Keratinocyte (primary cell): ENCODE measurements around the gene OGDH. TPM values are rescaled to one million over a fixed set of nuclear protein-coding genes. Genes with fewer than 3 reads are reported as not detected.
A peak's percentile ranks its signal among the peaks of the same experiment; 100 is the strongest.

Experiments
- DNase-seq: peaks from one replicate; pipeline ENCODE4 v3.0.0-alpha.2; 2011; ENCODE audit warnings: low read depth, missing footprints, low spot score
- FAIRE-seq: peaks from 2 replicates; lab custom pipeline; 2011; peaks lifted over from hg19 to GRCh38; lab: Jason Lieb, UNC
- H2AFZ ChIP-seq: 2 replicates; pipeline ENCODE4 v1.6.0; 2012; ENCODE audit warnings: low read length, control low read depth, inconsistent platforms; ENCODE audit not compliant: control insufficient read depth
- H3K27ac ChIP-seq: 2 replicates; pipeline ENCODE4 v1.5.1; 2011; ENCODE audit warnings: low read length; ENCODE audit not compliant: control insufficient read depth, insufficient read depth
- H3K27me3 ChIP-seq: 3 replicates; pipeline ENCODE4 v1.6.0; 2011; ENCODE audit warnings: low read length; ENCODE audit not compliant: control insufficient read depth, insufficient read depth; ENCODE audit errors: extremely low read depth
- H3K36me3 ChIP-seq, 2 experiments: 2 replicates in 1 of 2; 3 replicates in 1 of 2; pipeline ENCODE4 v1.5.1; 2011; ENCODE audit warnings: low read length in 2 of 2, mild to moderate bottlenecking in 1 of 2; ENCODE audit not compliant: control insufficient read depth in 2 of 2, insufficient read depth in 2 of 2; ENCODE audit errors: extremely low read depth in 1 of 2
- H3K4me1 ChIP-seq: 3 replicates; pipeline ENCODE4 v1.5.1; 2011; ENCODE audit warnings: low read length; ENCODE audit not compliant: control insufficient read depth, insufficient read depth; ENCODE audit errors: extremely low read depth
- H3K4me2 ChIP-seq: 3 replicates; pipeline ENCODE4 v1.6.0; 2011; ENCODE audit warnings: low read depth, low read length; ENCODE audit not compliant: control insufficient read depth, insufficient read depth; ENCODE audit errors: extremely low read depth
- H3K4me3 ChIP-seq, 3 experiments: fragments of 200-600 bp in 1 of 3; sonication (generic) in 1 of 3; 2 replicates in 2 of 3; 3 replicates in 1 of 3; pipeline ENCODE4 v1.5.1; 2011 to 2016; ENCODE audit warnings: low read length in 3 of 3, mild to moderate bottlenecking in 3 of 3, control low read depth in 2 of 3, inconsistent platforms in 1 of 3, low read depth in 1 of 3, mixed read lengths in 1 of 3, mixed run types in 1 of 3, moderate library complexity in 1 of 3; ENCODE audit not compliant: control insufficient read depth in 2 of 3, insufficient read depth in 2 of 3; ENCODE audit errors: extremely low read depth in 1 of 3
- H3K79me2 ChIP-seq: 2 replicates; pipeline ENCODE4 v1.6.0; 2012; ENCODE audit warnings: low read length; ENCODE audit not compliant: control insufficient read depth, insufficient read depth
- H3K9ac ChIP-seq: 3 replicates; pipeline ENCODE4 v1.6.0; 2011; ENCODE audit warnings: low read length; ENCODE audit not compliant: control insufficient read depth, insufficient read depth; ENCODE audit errors: extremely low read depth
- H3K9me1 ChIP-seq: 3 replicates; pipeline ENCODE4 v1.6.0; 2011; ENCODE audit warnings: low read length; ENCODE audit not compliant: control insufficient read depth, insufficient read depth; ENCODE audit errors: extremely low read depth
- H3K9me3 ChIP-seq: 2 replicates; pipeline ENCODE4 v1.5.1; 2012; ENCODE audit warnings: low read depth, low read length; ENCODE audit not compliant: control insufficient read depth
- H4K20me1 ChIP-seq: 3 replicates; pipeline ENCODE4 v1.6.0; 2011; ENCODE audit warnings: low read length; ENCODE audit not compliant: control insufficient read depth, insufficient read depth; ENCODE audit errors: extremely low read depth
- CTCF ChIP-seq, 3 experiments: IDR thresholded peaks in 1 of 3; conservative IDR thresholded peaks in 1 of 3; optimal IDR thresholded peaks in 1 of 3; 2 replicates in 2 of 3; 3 replicates in 1 of 3; pipeline versions ENCODE3 to v1.5.1; 2011; ENCODE audit warnings: low read length in 3 of 3, mild to moderate bottlenecking in 3 of 3, moderate library complexity in 2 of 3, control low read depth in 1 of 3, inconsistent platforms in 1 of 3; ENCODE audit not compliant: insufficient read depth in 2 of 3; ENCODE audit errors: extremely low read depth in 1 of 3
- EZH2 ChIP-seq: IDR thresholded peaks from one replicate; pipeline ENCODE4 v1.6.1; 2012; ENCODE audit warnings: inconsistent platforms, mild to moderate bottlenecking, low read length, moderate library complexity
- dilution Hi-C: fragments of 300-500 bp; cut with MboI; formaldehyde crosslinking; loops from one replicate; pipeline ENCODE4 v1.7.0; 2020; ENCODE audit warnings: low sequenced_read_pairs; ENCODE audit not compliant: extremely low pct_ligation_motif_present
- polyA plus RNA-seq, 5 experiments: library from polyadenylated mRNA; depleted of rRNA in 3 of 5; stranded (reverse) in 3 of 5; stranded (forward) in 1 of 5; unstranded in 1 of 5; fragments of >200 nt; gene quantifications; 1 replicate in 1 of 5; 2 replicates in 3 of 5; 3 replicates in 1 of 5; pipeline versions ENCODE4 v1.2.1 to v1.2.3, GENCODE V29; 2011 to 2012; ENCODE audit warnings: missing spikeins in 2 of 5, low read depth in 1 of 5, low replicate concordance in 1 of 5

The OGDH gene
- polyA plus RNA-seq, 1 donor (not counting 4 experiments of a cell fraction or from before 2014, with no cell fraction given) = 46.4 TPM

DNA sequence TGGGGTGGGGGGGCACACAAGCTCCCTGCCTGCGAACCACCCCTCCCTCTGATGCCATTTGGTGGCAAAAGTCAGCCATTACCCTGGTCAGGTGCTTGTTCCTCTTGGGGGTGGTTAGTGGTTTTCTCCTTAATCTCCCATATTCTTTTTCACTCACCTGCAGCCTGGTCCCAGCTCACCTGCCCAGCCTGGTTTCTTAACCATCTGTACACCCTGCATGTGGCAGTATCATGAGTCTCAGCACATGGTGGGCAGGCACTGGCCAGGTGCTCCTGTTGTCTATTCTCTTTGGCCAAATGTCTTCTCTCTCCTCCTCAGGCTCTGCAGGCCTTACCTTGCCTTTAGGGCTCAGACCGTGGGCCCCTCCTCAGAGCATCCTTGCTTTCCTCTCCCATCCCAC is 30.5 kb downstream of the OGDH start:
- Histone ChIP-seq H3K9me3 (no peaks in the 10 kb centered on the region), H3K9ac (no peak overlapping the region), H3K9me1 (peaks cover 2% of the 10 kb centered on the region), H3K79me2 (peaks cover 8% of the 10 kb centered on the region), H3K27ac (peak overlapping the region; percentile 98), H3K36me3 (peaks cover 3 to 5% of the 10 kb centered on the region in 2 experiments), H3K4me1 (peaks cover 64% of the 10 kb centered on the region), H3K27me3 (no peaks in the 10 kb centered on the region), H2AFZ (no peak overlapping the region), H3K4me2 (no peak overlapping the region), H3K4me3 (no peak overlapping the region), H4K20me1 (no peaks in the 10 kb centered on the region)
- dilution Hi-C loops = no loop called here
- TF ChIP-seq CTCF (optimal IDR thresholded peaks at IDR 0.05 in 1 of 3, IDR thresholded peaks at IDR 0.05 in 1 of 3, conservative IDR thresholded peaks at IDR 0.05 in 1 of 3; ENCODE audit: extremely low read depth in 1 of 3, insufficient read depth in 2 of 3, low read length in 3 of 3) = no peak
- FAIRE-seq (no peak), DNase-seq (no peak)

DNA sequence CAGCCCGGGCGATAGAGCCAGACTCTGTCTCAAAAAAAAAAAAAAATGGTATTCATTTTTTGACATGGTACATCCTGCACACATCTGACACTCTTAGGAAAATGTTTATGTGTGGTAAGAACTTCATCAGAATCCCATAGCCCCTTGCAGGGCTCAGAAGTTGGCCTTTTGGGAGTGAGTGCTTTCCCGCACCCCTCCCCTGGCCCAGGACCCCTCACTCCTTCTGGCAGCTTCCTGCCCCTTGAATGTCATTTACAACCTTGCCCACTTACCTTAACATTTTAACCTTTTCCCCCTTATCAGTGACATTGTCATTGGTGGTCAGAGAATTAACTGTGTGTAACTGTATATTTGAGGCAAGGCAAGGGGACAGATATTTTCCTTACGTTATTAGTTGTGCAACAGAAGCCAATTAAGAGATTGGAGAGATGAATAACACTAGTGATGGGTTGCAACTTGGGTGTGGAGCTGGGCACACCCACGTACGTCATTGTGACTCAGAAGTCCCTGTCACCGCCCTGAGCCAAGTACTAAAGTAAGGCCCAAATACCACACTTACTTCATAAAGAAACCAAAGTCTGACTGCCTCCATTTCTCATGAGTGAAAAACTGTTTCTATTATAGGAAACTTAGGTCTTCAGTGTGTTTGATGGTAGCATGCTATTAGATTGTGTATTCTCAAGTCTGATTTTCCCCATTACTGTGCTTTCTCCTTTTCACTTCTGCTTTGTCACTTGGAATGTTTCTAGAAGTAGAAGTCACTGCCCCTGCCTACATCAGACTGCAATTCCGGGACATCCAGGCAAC is 31.6 kb downstream of the OGDH start:
- H3K36me3 ChIP-seq = peaks cover 2 to 3% of the 10 kb centered on the region in 2 experiments
- H4K20me1 ChIP-seq = no peaks in the 10 kb centered on the region
- FAIRE-seq (peak; percentile 70), DNase-seq (peak; percentile 76)
- H3K4me3 ChIP-seq = peak overlapping the region in 2 of 3 experiments; percentile 9 to 18
- peak overlapping the region; percentile 74 for H3K9ac ChIP-seq
- dilution Hi-C loops = no loop called here
- no peak overlapping the region for H2AFZ ChIP-seq
- no peak for TF ChIP-seq CTCF (optimal IDR thresholded peaks at IDR 0.05 in 1 of 3, IDR thresholded peaks at IDR 0.05 in 1 of 3, conservative IDR thresholded peaks at IDR 0.05 in 1 of 3; ENCODE audit: extremely low read depth in 1 of 3, insufficient read depth in 2 of 3, low read length in 3 of 3)
- no peak for TF ChIP-seq EZH2
- peak overlapping the region; percentile 96 for H3K4me2 ChIP-seq
- peaks cover 2% of the 10 kb centered on the region for H3K9me1 ChIP-seq
- peak overlapping the region; percentile 98 for H3K27ac ChIP-seq
- no peaks in the 10 kb centered on the region for H3K9me3 ChIP-seq
- no peaks in the 10 kb centered on the region for H3K27me3 ChIP-seq
- H3K79me2 ChIP-seq = peaks cover 6% of the 10 kb centered on the region
- H3K4me1 ChIP-seq = peaks cover 62% of the 10 kb centered on the region
